ENCODE results near the gene MICALL1.

Gene MICALL1

DNA sequence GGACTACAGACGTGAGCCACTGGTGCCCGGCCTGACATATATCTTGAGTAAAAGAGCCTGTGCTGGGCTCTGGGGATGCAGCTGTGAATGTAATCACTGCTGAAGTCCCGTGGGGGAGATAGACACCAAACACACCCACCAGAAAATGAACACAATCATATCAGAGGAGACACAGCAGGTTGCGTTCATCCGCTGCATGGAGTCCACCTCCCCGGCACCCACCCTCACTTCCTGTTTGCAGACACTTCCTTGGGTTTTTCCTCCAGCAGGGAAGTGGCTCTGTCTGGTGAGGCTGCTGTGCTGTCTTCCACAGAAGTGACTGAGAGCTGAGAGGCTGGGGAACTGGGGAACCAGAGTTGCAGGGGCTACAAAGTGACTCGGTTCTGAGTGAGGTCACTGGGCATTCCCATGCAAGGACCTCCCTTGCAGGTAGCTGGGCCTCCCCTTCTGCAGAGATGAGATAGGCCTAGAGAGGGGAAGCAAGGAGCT, 7.2 kb downstream of the MICALL1 start:
- peak overlapping the region; percentile 55 for H3K27ac Mint-ChIP-seq
- no peaks in the 10 kb centered on the region for H3K27me3 Mint-ChIP-seq
- H3K4me3 Mint-ChIP-seq, result no peak overlapping the region
- peaks cover 34% of the 10 kb centered on the region for H3K4me1 Mint-ChIP-seq
- CTCF ChIA-PET, result no interaction called here
- no peak for DNase-seq
- peaks cover 21% of the 10 kb centered on the region for H3K36me3 Mint-ChIP-seq
- no peaks in the 10 kb centered on the region for H3K9me3 Mint-ChIP-seq

DNA sequence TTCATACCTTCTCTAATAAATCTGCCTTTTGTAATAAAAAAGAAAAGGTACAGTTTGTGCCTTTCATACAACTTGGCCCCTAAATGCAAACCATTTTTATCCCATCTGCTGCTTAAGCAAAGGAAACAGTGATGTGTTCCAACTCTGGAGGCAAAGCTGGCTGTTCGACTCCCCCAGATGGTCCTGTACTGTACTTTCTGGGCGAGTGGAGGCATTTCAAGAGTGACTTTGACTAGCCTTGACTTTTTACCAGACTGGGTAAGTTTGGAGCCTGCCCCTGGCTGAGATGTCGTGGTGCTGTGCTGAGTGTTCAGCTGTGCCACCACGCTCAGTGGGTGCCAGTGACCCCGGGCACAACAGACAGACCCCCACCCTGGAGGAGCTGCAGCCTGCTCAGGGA, 10.2 kb downstream of the MICALL1 start:
- no peak for DNase-seq
- Mint-ChIP-seq H3K9me3 (no peaks in the 10 kb centered on the region), H3K4me3 (no peak overlapping the region), H3K36me3 (peaks cover 26% of the 10 kb centered on the region), H3K4me1 (peaks cover 27% of the 10 kb centered on the region), H3K27me3 (no peaks in the 10 kb centered on the region), H3K27ac (no peak overlapping the region)
- CTCF ChIA-PET, result interaction anchor here (1.6 kb wide), 1 partner anchor 19 kb away, joined by 5 read pairs; no protein-coding TSS in a partner anchor

DNA sequence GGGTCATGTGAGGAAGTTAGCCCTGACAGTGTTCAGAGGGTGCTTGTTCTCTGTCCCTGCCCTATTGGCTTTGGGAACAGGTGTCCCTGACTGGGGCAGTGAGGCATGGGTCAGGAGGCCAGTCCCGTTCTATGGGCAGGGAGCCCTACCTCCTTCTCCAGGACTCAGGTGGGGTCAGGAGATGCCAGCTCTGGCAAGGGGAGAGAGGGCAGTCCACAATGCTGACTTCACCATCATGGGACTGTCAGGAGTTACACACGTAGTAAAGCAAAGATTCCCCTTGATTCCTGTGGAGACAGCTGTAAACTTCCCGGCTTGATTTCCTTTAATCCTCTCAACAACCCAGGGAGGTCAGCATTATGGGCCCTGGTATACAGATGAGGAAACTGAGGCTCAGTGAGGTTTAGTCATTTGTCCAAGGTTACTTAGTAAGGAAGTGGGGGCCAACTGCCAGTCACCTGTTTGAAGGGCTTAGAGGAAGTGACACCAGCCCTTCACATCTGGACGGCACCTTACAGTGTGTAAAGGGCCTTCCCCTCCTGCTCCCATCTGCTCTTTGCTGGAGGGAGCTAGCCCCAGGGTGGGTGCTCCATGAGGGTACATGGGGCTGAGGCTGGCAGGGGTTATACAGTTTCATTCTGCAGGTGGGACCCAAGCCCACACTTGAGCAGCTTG, 11.9 kb downstream of the MICALL1 start:
- Mint-ChIP-seq H3K9me3 (no peaks in the 10 kb centered on the region), H3K27ac (no peak overlapping the region)
- CTCF ChIA-PET, result no interaction called here

DNA sequence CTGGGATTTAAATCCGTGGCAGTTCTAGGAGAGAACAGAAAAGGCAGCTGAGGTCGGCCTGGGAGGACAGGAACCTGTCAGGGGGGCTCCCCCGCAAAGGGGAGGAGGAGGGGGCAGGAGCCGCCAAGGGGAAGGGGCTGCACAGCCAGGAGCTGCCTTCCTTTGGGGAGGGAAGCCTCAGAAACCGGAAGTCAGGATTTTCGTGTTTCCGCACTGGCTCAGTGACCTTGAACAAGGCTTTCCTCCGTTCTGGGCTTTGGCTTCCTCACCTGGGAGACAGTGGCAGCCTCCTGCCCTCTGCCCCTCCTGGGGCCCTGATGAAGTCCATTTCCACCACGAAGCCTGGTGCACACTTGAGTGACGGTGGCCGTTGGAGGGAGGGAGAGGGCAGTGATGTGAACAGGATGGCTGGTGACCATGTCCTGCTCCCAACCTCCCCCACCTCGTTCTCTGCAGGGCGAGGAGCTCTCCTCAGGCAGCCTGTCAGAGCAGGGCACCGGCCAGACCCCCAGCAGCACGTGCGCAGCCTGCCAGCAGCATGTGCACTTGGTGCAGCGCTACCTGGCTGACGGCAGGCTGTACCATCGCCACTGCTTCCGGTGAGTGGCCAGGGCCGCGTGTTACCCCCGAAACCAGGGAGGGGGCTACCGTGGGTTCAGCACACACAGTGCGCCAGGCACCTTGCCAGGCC, 12.6 kb downstream of the MICALL1 start:
- CTCF ChIA-PET, result no interaction called here
- Mint-ChIP-seq H3K36me3 (peaks cover 22% of the 10 kb centered on the region), H3K9me3 (no peaks in the 10 kb centered on the region), H3K27ac (no peak overlapping the region), H3K4me3 (no peak overlapping the region), H3K27me3 (no peaks in the 10 kb centered on the region), H3K4me1 (peaks cover 8% of the 10 kb centered on the region)
- DNase-seq, result no peak

More for the DNA sequence above, 11.9 kb downstream of the MICALL1 start:
- Mint-ChIP-seq H3K36me3 (peaks cover 23% of the 10 kb centered on the region), H3K27me3 (no peaks in the 10 kb centered on the region), H3K4me3 (no peak overlapping the region), H3K4me1 (peaks cover 12% of the 10 kb centered on the region)
- DNase-seq, result no peak

DNA sequence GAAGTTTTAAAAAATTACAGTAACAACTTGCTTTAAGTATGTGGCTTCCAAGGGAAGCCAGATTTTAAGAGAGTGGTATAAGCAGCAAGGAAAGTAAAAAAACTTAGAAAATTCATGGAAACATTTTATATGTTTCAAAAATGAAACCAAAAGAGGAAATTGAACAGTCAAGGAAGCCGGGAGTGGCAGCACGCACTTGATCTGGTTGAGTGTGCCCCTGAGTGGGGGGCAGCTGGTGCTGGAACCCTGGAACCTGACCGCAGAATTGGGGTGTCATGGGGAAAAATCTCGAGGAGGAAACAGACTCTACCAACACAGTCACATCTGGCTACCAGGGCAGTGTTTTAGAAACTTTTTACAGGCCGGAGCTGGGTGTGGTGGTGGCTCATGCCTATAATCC, 14.0 kb downstream of the MICALL1 start:
- H3K4me3 Mint-ChIP-seq, result peak overlapping the region; percentile 47
- peaks cover 8% of the 10 kb centered on the region for H3K4me1 Mint-ChIP-seq
- H3K9me3 Mint-ChIP-seq, result no peaks in the 10 kb centered on the region
- DNase-seq, result peak; percentile 48
- H3K27me3 Mint-ChIP-seq, result no peaks in the 10 kb centered on the region
- peak overlapping the region; percentile 88 for H3K27ac Mint-ChIP-seq
- CTCF ChIA-PET, result interaction anchor here (0.7 to 1.3 kb wide), 2 partner anchors 14 to 94 kb away, joined by 3 to 4 read pairs; no protein-coding TSS in a partner anchor
- peaks cover 22% of the 10 kb centered on the region for H3K36me3 Mint-ChIP-seq

DNA sequence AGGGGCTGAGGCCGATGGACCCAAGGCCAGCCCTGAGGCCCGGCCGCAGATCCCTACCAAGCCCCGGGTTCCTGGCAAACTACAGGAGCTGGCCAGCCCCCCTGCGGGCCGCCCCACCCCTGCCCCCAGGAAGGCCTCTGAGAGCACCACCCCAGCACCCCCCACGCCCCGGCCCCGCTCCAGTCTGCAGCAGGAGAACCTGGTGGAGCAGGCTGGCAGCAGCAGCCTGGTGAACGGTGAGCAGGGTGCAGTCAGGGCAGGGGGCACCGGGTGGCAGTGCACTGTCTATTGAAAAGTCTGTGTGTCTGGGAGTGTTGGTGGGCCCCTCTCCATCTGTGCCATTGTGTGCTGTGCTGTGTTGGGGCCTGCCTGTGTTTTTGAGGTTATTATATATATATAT, 16.1 kb downstream of the MICALL1 start:
- H3K36me3 Mint-ChIP-seq, result peaks cover 18% of the 10 kb centered on the region
- peaks cover 8% of the 10 kb centered on the region for H3K4me1 Mint-ChIP-seq
- H3K9me3 Mint-ChIP-seq, result no peaks in the 10 kb centered on the region
- CTCF ChIA-PET, result interaction anchor here (1.0 kb wide), 1 partner anchor 41 kb away, joined by 3 read pairs; no protein-coding TSS in a partner anchor
- no peak overlapping the region for H3K27ac Mint-ChIP-seq
- no peak overlapping the region for H3K4me3 Mint-ChIP-seq
- DNase-seq, result no peak
- no peaks in the 10 kb centered on the region for H3K27me3 Mint-ChIP-seq

DNA sequence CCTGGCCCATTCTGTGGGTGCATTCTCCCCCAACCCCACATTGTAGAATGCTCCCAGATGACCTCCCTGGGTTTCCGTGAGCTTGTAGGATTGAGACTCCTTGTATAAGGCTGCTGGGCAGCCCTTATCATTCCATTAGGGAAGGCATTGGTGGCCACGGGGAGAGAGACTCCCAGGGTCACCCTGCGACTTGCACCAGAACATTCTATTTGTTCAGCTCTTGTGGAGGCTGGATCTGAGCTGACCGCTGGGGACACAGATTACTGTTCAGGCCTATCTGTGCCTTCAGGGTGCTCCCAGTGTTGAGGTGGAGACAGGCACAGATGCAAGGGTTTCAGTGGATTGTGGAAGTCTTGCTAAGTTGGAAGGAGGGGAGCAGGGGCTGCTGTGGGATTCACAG, 17.8 kb downstream of the MICALL1 start:
- H3K27me3 Mint-ChIP-seq, result no peaks in the 10 kb centered on the region
- no peak overlapping the region for H3K4me3 Mint-ChIP-seq
- H3K9me3 Mint-ChIP-seq, result no peaks in the 10 kb centered on the region
- peaks cover 10% of the 10 kb centered on the region for H3K36me3 Mint-ChIP-seq
- DNase-seq, result no peak
- peaks cover 8% of the 10 kb centered on the region for H3K4me1 Mint-ChIP-seq
- H3K27ac Mint-ChIP-seq, result no peak overlapping the region
- CTCF ChIA-PET, result interaction anchor here (0.6 kb wide), 1 partner anchor 64 kb away, joined by 3 read pairs; no protein-coding TSS in a partner anchor

DNA sequence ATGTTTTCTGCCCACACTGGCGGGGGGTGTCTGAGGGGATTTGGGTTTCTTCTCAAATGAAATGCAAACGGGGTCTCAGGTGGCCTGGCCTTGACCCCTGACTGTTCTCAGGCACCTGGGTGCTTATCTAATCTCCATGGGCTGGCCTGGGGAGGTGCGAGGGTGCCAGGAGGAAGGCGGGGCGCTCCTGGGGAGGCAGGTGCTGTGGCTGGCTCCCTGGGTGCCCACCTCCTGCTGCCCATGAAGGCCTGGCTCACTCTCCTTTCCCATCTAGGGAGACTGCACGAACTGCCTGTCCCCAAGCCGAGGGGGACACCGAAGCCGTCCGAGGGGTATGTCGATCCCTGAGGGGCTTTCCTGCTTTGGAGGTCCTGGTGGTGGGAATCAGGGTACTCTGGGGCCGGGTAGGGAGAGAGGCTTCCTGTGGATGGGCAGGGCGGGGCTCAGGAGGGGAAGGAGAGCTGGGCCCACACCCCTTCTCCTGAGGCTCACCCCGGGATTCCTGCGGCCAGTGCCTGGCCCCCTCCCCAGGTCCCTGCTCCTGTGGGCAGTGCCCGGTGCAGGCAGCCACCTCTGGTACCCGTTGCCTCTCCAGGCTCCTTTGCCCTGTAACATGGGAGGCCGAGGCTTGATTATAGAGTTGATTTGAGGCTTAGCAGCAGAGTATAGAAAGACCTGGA, 18.4 kb downstream of the MICALL1 start:
- Mint-ChIP-seq H3K27ac (no peak overlapping the region), H3K27me3 (no peaks in the 10 kb centered on the region), H3K36me3 (peaks cover 10% of the 10 kb centered on the region), H3K4me1 (peaks cover 6% of the 10 kb centered on the region), H3K9me3 (no peaks in the 10 kb centered on the region), H3K4me3 (no peak overlapping the region)
- DNase-seq, result no peak
- CTCF ChIA-PET, result no interaction called here

DNA sequence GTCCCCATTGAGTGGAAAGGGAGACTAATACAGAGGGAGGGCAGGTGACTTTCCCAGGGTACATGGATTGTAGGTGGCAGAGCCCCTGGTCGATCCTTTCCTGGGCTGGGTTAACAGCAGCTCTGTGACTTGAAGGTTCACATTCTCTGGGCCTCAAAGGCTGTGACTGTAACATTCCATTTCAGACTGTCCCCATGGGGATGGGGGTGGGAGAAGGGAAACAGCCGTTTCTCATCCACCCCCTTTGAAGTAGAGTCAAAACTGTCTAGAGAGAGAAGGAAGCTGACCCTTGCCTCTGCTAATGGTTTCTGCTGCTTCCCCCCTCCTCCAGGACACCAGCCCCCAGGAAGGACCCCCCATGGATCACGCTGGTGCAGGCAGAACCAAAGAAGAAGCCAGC, 19.2 kb downstream of the MICALL1 start:
- H3K27me3 Mint-ChIP-seq, result no peaks in the 10 kb centered on the region
- CTCF ChIA-PET, result no interaction called here
- H3K36me3 Mint-ChIP-seq, result peaks cover 6% of the 10 kb centered on the region
- DNase-seq, result no peak
- H3K9me3 Mint-ChIP-seq, result no peaks in the 10 kb centered on the region
- no peak overlapping the region for H3K27ac Mint-ChIP-seq
- peaks cover under 1% of the 10 kb centered on the region for H3K4me1 Mint-ChIP-seq
- H3K4me3 Mint-ChIP-seq, result no peak overlapping the region

DNA sequence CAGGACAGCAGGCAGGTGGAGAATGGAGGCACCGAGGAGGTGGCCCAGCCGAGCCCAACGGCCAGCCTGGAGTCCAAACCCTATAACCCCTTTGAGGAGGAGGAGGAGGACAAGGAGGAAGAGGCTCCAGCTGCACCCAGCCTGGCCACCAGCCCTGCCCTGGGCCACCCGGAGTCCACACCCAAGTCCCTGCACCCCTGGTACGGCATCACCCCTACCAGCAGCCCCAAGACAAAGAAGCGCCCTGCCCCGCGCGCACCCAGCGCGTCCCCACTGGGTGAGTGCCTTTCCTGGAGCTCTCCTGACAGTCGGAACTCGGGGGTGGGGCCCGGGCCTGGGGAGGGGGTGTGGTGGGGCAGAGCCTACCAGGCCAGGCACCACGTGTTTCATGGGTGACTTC, 19.7 kb downstream of the MICALL1 start:
- no peak overlapping the region for H3K4me3 Mint-ChIP-seq
- H3K27ac Mint-ChIP-seq, result no peak overlapping the region
- no peak for DNase-seq
- H3K27me3 Mint-ChIP-seq, result no peaks in the 10 kb centered on the region
- CTCF ChIA-PET, result no interaction called here
- H3K36me3 Mint-ChIP-seq, result peaks cover 5% of the 10 kb centered on the region
- no peaks in the 10 kb centered on the region for H3K9me3 Mint-ChIP-seq
- peaks cover 4% of the 10 kb centered on the region for H3K4me1 Mint-ChIP-seq

DNA sequence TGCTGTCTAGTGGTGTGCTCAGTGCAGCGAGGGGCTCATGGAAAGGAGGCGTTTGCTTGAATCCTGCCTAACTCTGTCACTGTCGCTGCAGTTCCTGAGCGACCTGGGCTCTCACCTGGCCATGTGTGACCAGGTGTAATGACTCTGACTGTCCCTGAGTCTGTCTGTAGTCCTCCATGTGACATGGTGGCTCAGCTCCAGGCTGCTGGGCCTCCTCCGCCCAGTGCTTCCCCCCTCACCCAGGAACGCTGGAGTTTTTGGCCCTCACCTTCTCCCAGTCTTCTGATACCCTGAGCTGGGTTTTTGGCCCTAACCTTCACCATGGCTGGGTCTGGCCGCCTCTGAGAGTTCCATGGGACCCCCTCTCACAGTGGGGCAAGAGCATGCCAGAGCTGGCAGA, 20.3 kb downstream of the MICALL1 start:
- Mint-ChIP-seq H3K27ac (no peak overlapping the region), H3K4me3 (no peak overlapping the region), H3K27me3 (no peaks in the 10 kb centered on the region), H3K4me1 (peaks cover 4% of the 10 kb centered on the region), H3K9me3 (no peaks in the 10 kb centered on the region), H3K36me3 (peaks cover 5% of the 10 kb centered on the region)
- CTCF ChIA-PET, result no interaction called here
- DNase-seq, result no peak

DNA sequence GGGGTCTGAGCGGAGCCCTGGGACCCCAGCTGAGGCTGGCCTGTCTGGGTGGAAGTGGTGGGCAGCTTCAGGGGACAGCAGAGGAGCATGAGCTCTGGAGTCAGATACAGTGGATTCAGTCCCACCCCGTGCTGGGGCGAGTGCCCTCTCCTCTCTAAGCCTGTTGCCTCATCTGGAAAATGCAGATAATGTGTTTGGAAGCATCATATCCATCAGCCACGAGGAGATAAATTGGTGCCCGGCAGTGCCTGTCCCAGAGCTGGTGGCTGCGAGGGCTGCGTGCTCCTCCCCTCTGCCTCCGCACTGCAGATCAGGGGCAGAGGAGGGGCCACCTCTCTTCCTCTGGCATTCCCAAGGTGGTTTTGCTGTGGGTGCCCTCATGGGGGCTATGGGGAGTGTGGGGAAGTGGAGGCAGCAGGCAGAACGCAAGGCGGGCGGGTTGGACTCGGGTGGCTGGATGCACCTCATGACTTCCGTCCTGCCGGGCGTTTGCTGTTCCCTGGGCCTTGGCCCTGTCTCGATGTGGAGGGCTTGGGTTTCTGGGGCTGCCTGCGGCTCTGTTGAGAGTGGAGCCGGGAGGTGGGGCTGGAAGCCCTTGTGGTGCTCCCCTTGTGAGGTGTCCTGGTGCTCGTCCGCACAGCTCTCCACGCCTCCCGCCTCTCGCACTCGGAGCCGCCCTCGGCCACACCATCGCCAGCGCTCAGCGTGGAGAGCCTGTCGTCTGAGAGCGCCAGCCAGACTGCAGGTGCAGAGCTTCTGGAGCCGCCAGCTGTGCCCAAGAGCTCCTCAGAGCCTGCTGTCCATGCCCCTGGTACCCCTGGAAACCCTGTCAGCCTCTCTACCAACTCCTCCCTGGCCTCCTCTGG, 20.9 kb downstream of the MICALL1 start:
- Mint-ChIP-seq H3K27me3 (no peaks in the 10 kb centered on the region), H3K4me1 (peaks cover 4% of the 10 kb centered on the region), H3K27ac (no peak overlapping the region), H3K9me3 (no peaks in the 10 kb centered on the region), H3K4me3 (no peak overlapping the region), H3K36me3 (peaks cover 4% of the 10 kb centered on the region)
- DNase-seq, result no peak
- CTCF ChIA-PET, result no interaction called here

DNA sequence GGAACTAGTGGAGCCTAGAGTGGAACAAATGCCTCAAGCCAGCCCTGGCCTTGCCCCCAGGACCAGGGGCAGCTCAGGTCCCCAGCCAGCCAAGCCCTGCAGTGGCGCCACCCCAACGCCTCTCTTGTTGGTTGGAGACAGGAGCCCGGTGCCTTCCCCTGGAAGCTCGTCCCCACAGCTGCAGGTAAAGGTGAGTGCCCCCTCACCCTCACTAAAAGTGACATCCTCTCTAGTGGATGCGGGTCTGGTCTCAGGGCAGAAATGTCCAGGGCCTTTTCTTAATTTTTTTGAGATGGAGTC, 21.5 kb downstream of the MICALL1 start:
- Mint-ChIP-seq H3K9me3 (no peaks in the 10 kb centered on the region), H3K36me3 (peaks cover 4% of the 10 kb centered on the region), H3K4me1 (peaks cover 4% of the 10 kb centered on the region), H3K27me3 (no peaks in the 10 kb centered on the region), H3K4me3 (no peak overlapping the region), H3K27ac (no peak overlapping the region)
- no peak for DNase-seq
- CTCF ChIA-PET, result no interaction called here

DNA sequence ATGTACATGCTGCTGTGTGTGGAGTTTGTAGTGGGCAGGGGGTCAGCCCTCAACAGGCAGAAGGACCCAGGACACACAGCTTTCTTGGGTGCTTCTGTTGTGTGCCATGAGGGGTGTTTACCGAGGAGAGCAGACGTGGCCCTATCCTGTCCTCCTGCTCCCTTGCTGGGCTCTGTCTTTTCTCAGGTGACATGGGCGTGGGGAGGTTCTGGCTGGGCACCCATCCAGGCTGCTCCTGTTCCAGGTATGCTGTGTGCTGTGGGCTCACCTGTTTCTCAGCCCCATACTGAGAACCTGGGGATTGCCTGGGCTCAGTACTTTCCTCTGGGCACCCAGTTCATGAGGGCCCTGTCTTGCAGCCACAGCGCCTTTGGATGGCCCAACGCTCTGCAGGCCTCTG, 23.3 kb downstream of the MICALL1 start:
- Mint-ChIP-seq H3K4me3 (no peak overlapping the region), H3K9me3 (no peaks in the 10 kb centered on the region), H3K4me1 (peaks cover 17% of the 10 kb centered on the region), H3K27ac (no peak overlapping the region), H3K36me3 (peaks cover 6% of the 10 kb centered on the region), H3K27me3 (no peaks in the 10 kb centered on the region)
- DNase-seq, result no peak
- CTCF ChIA-PET, result interaction anchor here (2.3 kb wide), 1 partner anchor 111 kb away, joined by 8 read pairs; no protein-coding TSS in a partner anchor

All from activated naive CD4-positive, alpha-beta T cell treated with anti-CD3 and anti-CD28 coated beads, Interleukin-2, amount 10 ng/mL, durations not matched to agents 7 days and 5 days (primary cell).